ENCODE measurements around the gene CNIH3.

Gene CNIH3

GRCh38 chr1:224767031-224767430 lies 150.9 kb downstream of the CNIH3 start:
- no peak for ATAC-seq
- TF ChIP-seq, protein P1, sequence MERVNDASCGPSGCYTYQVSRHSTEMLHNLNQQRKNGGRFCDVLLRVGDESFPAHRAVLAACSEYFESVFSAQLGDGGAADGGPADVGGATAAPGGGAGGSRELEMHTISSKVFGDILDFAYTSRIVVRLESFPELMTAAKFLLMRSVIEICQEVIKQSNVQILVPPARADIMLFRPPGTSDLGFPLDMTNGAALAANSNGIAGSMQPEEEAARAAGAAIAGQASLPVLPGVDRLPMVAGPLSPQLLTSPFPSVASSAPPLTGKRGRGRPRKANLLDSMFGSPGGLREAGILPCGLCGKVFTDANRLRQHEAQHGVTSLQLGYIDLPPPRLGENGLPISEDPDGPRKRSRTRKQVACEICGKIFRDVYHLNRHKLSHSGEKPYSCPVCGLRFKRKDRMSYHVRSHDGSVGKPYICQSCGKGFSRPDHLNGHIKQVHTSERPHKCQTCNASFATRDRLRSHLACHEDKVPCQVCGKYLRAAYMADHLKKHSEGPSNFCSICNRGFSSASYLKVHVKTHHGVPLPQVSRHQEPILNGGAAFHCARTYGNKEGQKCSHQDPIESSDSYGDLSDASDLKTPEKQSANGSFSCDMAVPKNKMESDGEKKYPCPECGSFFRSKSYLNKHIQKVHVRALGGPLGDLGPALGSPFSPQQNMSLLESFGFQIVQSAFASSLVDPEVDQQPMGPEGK (CRISPR knock-in tag; IDR thresholded peaks at IDR 0.05; ENCODE audit: borderline replicate concordance), result no peak
- TF ChIP-seq ZNF565 (CRISPR knock-in tag; conservative IDR thresholded peaks at IDR 0.05; ENCODE audit: low read depth), result no peak
- TF ChIP-seq GLIS3 (CRISPR knock-in tag; IDR thresholded peaks at IDR 0.05), result no peak
- TF ChIP-seq, protein P2, sequence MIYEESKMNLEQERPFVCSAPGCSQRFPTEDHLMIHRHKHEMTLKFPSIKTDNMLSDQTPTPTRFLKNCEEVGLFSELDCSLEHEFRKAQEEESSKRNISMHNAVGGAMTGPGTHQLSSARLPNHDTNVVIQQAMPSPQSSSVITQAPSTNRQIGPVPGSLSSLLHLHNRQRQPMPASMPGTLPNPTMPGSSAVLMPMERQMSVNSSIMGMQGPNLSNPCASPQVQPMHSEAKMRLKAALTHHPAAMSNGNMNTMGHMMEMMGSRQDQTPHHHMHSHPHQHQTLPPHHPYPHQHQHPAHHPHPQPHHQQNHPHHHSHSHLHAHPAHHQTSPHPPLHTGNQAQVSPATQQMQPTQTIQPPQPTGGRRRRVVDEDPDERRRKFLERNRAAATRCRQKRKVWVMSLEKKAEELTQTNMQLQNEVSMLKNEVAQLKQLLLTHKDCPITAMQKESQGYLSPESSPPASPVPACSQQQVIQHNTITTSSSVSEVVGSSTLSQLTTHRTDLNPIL (CRISPR knock-in tag; IDR thresholded peaks at IDR 0.05; ENCODE audit: low read depth), result no peak

DNA sequence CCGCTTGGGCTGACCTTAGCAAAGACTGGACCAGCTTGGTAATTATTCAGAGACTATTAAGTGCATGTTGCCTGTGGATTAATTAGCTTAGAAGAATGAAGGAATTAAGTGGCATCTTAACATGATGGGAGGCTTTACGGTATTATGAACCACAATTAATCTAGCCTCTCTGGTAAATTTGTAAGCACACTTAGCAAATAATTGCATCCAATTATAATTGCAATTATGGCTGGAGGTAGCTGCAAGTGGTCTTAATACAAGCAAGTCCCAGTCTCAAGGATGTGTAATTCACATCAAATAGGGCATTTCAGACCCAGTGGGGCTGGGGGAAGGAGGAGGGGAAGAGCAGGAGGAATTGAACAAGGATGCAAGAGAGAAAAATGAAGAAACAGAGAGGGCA lies 151.6 kb downstream of the CNIH3 start:
- TF ChIP-seq GLIS3 (CRISPR knock-in tag; IDR thresholded peaks at IDR 0.05) (no peak), BACH2 (CRISPR knock-in tag; IDR thresholded peaks at IDR 0.05; ENCODE audit: borderline replicate concordance) (no peak), CSDC2 (CRISPR knock-in tag; IDR thresholded peaks at IDR 0.05) (no peak), ZC3H10 (CRISPR knock-in tag; IDR thresholded peaks at IDR 0.05) (no peak), ZNF8 (CRISPR knock-in tag; IDR thresholded peaks at IDR 0.05) (no peak), ESRRG (CRISPR knock-in tag; IDR thresholded peaks at IDR 0.05) (no peak), TSHZ2 (CRISPR knock-in tag; IDR thresholded peaks at IDR 0.05) (no peak), ISL1 (CRISPR knock-in tag; IDR thresholded peaks at IDR 0.05) (no peak), TCF4 (CRISPR knock-in tag; IDR thresholded peaks at IDR 0.05; ENCODE audit: borderline replicate concordance) (no peak), ZFP3 (CRISPR knock-in tag; IDR thresholded peaks at IDR 0.05) (no peak), TOX (CRISPR knock-in tag; IDR thresholded peaks at IDR 0.05; ENCODE audit: borderline replicate concordance) (no peak), PPARA (CRISPR knock-in tag; IDR thresholded peaks at IDR 0.05; ENCODE audit: borderline replicate concordance) (no peak), ARNTL (CRISPR knock-in tag; IDR thresholded peaks at IDR 0.05; ENCODE audit: borderline replicate concordance, low read depth) (no peak), OSR1 (CRISPR knock-in tag; IDR thresholded peaks at IDR 0.05) (no peak)
- TF ChIP-seq, protein P1 (CRISPR knock-in tag; IDR thresholded peaks at IDR 0.05; ENCODE audit: borderline replicate concordance), result no peak
- ATAC-seq, result no peak

DNA sequence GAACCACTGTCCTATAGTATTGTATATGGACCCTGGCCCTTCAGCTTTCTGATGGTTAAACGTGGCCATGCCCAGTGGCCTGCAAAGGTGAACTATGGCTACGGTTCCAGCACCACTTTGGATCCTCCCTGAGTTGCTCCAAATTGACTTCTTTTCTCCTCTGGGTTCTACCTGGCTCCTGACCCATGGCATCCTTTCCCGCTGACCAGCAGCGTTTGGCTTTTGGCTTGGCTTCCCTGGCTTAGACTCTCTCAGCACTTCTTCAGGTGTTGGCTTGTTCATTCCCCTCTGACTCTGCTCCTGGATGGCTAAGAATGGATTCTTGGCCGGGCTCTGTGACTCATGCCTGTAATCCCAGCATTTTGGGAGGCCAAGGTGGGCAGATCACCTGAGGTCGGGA lies 152.9 kb downstream of the CNIH3 start:
- ATAC-seq, result no peak

More for the DNA sequence above, 152.9 kb downstream of the CNIH3 start:
- no peak for TF ChIP-seq RARB (CRISPR knock-in tag; IDR thresholded peaks at IDR 0.05)
- TF ChIP-seq ZC3H10 (CRISPR knock-in tag; IDR thresholded peaks at IDR 0.05), result no peak
- no peak for TF ChIP-seq TCF4 (CRISPR knock-in tag; IDR thresholded peaks at IDR 0.05; ENCODE audit: borderline replicate concordance)
- no peak for TF ChIP-seq ZNF8 (CRISPR knock-in tag; IDR thresholded peaks at IDR 0.05)
- TF ChIP-seq ARNTL (CRISPR knock-in tag; IDR thresholded peaks at IDR 0.05; ENCODE audit: borderline replicate concordance, low read depth), result no peak
- no peak for TF ChIP-seq ISL1 (CRISPR knock-in tag; IDR thresholded peaks at IDR 0.05)
- no peak for TF ChIP-seq CSDC2 (CRISPR knock-in tag; IDR thresholded peaks at IDR 0.05)
- no peak for TF ChIP-seq ZFP3 (CRISPR knock-in tag; IDR thresholded peaks at IDR 0.05)
- no peak for TF ChIP-seq SNAI2 (CRISPR knock-in tag; IDR thresholded peaks at IDR 0.05)
- no peak for TF ChIP-seq TOX (CRISPR knock-in tag; IDR thresholded peaks at IDR 0.05; ENCODE audit: borderline replicate concordance)
- TF ChIP-seq CSRNP3 (CRISPR knock-in tag; IDR thresholded peaks at IDR 0.05), result no peak

All from SK-N-SH treated with all-trans-retinoic acid at 6 μM for 48 hours (cell line).